Measurements from ENCODE around the gene FRMPD2. TPM values are rescaled to one million over a fixed set of nuclear protein-coding genes. Genes with fewer than 3 reads are reported as not detected.

Gene FRMPD2, protein sequence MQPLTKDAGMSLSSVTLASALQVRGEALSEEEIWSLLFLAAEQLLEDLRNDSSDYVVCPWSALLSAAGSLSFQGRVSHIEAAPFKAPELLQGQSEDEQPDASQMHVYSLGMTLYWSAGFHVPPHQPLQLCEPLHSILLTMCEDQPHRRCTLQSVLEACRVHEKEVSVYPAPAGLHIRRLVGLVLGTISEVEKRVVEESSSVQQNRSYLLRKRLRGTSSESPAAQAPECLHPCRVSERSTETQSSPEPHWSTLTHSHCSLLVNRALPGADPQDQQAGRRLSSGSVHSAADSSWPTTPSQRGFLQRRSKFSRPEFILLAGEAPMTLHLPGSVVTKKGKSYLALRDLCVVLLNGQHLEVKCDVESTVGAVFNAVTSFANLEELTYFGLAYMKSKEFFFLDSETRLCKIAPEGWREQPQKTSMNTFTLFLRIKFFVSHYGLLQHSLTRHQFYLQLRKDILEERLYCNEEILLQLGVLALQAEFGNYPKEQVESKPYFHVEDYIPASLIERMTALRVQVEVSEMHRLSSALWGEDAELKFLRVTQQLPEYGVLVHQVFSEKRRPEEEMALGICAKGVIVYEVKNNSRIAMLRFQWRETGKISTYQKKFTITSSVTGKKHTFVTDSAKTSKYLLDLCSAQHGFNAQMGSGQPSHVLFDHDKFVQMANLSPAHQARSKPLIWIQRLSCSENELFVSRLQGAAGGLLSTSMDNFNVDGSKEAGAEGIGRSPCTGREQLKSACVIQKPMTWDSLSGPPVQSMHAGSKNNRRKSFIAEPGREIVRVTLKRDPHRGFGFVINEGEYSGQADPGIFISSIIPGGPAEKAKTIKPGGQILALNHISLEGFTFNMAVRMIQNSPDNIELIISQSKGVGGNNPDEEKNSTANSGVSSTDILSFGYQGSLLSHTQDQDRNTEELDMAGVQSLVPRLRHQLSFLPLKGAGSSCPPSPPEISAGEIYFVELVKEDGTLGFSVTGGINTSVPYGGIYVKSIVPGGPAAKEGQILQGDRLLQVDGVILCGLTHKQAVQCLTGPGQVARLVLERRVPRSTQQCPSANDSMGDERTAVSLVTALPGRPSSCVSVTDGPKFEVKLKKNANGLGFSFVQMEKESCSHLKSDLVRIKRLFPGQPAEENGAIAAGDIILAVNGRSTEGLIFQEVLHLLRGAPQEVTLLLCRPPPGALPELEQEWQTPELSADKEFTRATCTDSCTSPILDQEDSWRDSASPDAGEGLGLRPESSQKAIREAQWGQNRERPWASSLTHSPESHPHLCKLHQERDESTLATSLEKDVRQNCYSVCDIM (N-terminal part only)
- not detected for total RNA-seq

DNA sequence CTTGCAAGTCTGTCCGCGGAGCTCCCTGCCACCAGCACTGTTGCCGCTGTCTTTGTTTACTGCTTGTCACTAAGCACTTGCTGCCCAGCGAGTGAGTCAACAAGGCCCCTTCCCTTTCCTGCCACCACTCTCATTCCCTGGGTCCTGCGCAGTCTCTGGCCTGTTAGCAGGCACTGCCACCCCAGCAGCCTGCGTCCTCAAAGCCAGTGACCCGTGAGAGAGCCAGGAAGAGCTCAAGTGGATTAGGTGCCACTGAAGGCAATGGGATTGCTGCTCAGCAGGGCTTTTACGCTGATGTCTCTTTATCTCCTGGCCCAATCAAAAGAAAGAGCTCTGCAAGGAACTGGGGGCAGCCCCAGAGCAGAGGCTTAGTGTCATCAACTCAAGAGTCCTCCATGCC is at the start of gene FRMPD2:
Gene FRMPD2, minus strand, starts transcription at position 61 of the 400 bp plus-strand sequence. CDS start 129 bp downstream, outside the sequence.

DNA sequence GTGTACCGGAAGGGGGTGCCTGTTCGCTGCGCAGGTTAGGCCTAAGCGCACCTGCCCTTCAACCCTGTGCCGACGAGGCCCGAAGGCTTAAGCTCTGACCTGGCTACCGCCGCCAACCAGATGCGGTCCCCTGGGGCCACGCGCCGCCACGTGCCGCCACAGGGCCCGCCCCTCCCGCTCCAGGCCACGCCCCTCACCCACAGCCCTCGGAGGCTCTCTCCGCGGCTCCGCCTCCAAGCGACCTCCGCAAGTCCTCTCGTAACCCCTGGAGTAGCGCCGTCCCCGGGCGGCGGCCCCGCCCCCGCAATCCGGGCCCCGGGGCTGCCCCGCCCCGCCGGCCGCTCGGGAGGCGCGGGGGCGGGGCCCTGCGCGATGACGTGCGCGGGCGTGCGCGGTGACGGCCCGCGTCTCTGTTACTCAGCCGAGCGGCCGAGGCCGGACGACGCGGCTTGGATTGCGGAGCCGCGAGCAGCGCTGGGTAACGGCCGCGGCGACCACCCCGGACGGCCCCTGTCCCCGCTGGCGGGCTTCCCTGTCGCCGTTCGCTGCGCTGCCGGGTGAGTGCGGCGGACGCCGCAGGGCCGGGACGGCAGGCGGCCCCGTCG is 31.9 kb upstream of the FRMPD2 start, which contains the start of gene MAPK8:
Gene MAPK8, plus strand, starts transcription at position 413 of the 605 bp plus-strand sequence. CDS start 94,984 bp downstream, outside the sequence.

Other genes starting within 250 kb of the FRMPD2 start
- 10 to 100 TPM; 28.6 to 31.9 TPM for gene MAPK8, start 32.0 kb upstream of the FRMPD2 start, total RNA-seq

Data from activated naive CD4-positive, alpha-beta T cell treated with anti-CD3 and anti-CD28 coated beads, Interleukin-2, amount 10 ng/mL, durations not matched to agents 5 hours and 36 hours (primary cell).